ENCODE results near the gene HIPK1. TPM values are rescaled to one million over a fixed set of nuclear protein-coding genes. Genes with fewer than 3 reads are reported as not detected.

The HIPK1 gene
- total RNA-seq, 1 experiment from 2014 or later: 52.2 TPM

- peak within 1 kb of the TSS; percentile 97 for H3K27ac Mint-ChIP-seq
- TF ChIP-seq E2F1 (CRISPR knock-in tag; IDR thresholded peaks at IDR 0.05) (no peak), SP1 (CRISPR knock-in tag; conservative IDR thresholded peaks at IDR 0.05) (0 out of 2 replicates have a peak, but pooled peaks have one; percentile 58), GTF2I (CRISPR knock-in tag; conservative IDR thresholded peaks at IDR 0.05) (0 out of 2 replicates have a peak, but pooled peaks have one; percentile 17), CDX4 (CRISPR knock-in tag; IDR thresholded peaks at IDR 0.05; ENCODE audit: borderline replicate concordance) (no peak), ZNF396 (CRISPR knock-in tag; IDR thresholded peaks at IDR 0.05; ENCODE audit: borderline replicate concordance) (peak; percentile 56; the same call in 1 of the 2 replicates), NFE2L1 (CRISPR knock-in tag; IDR thresholded peaks at IDR 0.05) (0 out of 2 replicates have a peak, but pooled peaks have one; percentile 30), OVOL2 (CRISPR knock-in tag; IDR thresholded peaks at IDR 0.05; ENCODE audit: borderline replicate concordance) (no peak), ATF6 (CRISPR knock-in tag; IDR thresholded peaks at IDR 0.05) (no peak), NFYB (CRISPR knock-in tag; conservative IDR thresholded peaks at IDR 0.05; ENCODE audit: low read depth) (no peak), FOXP4 (CRISPR knock-in tag; IDR thresholded peaks at IDR 0.05) (peak; percentile 53; the same call in 1 of the 2 replicates), IRF2 (CRISPR knock-in tag; IDR thresholded peaks at IDR 0.05; ENCODE audit: borderline replicate concordance, low read depth) (no peak), ZBTB43 (CRISPR knock-in tag; IDR thresholded peaks at IDR 0.05) (0 out of 2 replicates have a peak, but pooled peaks have one; percentile 29), MXD4 (CRISPR knock-in tag; IDR thresholded peaks at IDR 0.05; ENCODE audit: borderline replicate concordance) (no peak), TEAD1 (CRISPR knock-in tag; IDR thresholded peaks at IDR 0.05) (peak; percentile 68; the same call in 1 of the 2 replicates), MAX (CRISPR knock-in tag; IDR thresholded peaks at IDR 0.05) (peak; percentile 16; the same call in 1 of the 2 replicates), CTCF (IDR thresholded peaks at IDR 0.05) (peak; percentile 54), GABPB1 (CRISPR knock-in tag; IDR thresholded peaks at IDR 0.05) (no peak)
- H3K36me3 Mint-ChIP-seq: peaks cover 31% of the 10 kb centered on the region
- DNase-seq (ENCODE audit: low spot score) (peak; percentile 85), ATAC-seq (peak; percentile 79)
- POLR2A ChIA-PET: interaction anchor here (0.5 to 1.7 kb wide), 6 partner anchors 45 to 408 kb away, joined by 3 to 7 read pairs (median 4); partner anchors contain the start of gene SYT6
- H3K4me1 Mint-ChIP-seq: peaks cover 91% of the 10 kb centered on the region
- no peaks in the 10 kb centered on the region for H3K27me3 Mint-ChIP-seq (ENCODE audit: low read depth)
- H3K4me3 Mint-ChIP-seq: peak within 1 kb of the TSS; percentile 64
- H3K9me3 Mint-ChIP-seq: no peaks in the 10 kb centered on the region
- CTCF ChIA-PET: interaction anchor here (0.5 to 5.5 kb wide), 72 partner anchors 9 to 669 kb away, joined by 3 to 107 read pairs (median 5); partner anchors contain the start of genes AP4B1, RSBN1 and SYT6
Measured at GRCh38 chr1:113978863-113979702, 50.0 kb downstream of the HIPK1 start, which contains the start of gene OLFML3. OLFML3 (plus strand) TSS chr1:113979474; CDS start chr1:113979517, 43 bp downstream.

All from WTC11 (cell line).